ENCODE measurements around the gene OR8H2.

GRCh38 chr11:56151376-56151775 is 47.9 kb downstream of the OR8H2 start:
- TF ChIP-seq YY1 (IDR thresholded peaks at IDR 0.05; ENCODE audit: insufficient read depth, insufficient read length) (no peak), SUZ12 (IDR thresholded peaks at IDR 0.05; ENCODE audit: extremely low read depth, insufficient read depth, insufficient read length) (no peak)

All from NT2/D1 (cell line).